ENCODE data around the gene SEC61A1.

The SEC61A1 gene

GRCh38 chr3:128051837-128052594 is at the start of gene SEC61A1:
SEC61A1 (plus strand) TSS chr3:128052437; CDS start chr3:128052553, 116 bp downstream.
- DNase-seq, result peak; percentile 62

- no peak for DNase-seq
These were observed 47.6 kb upstream of the SEC61A1 start for GRCh38 chr3:128004661-128005060.

- DNase-seq, result no peak
These were observed 45.9 kb upstream of the SEC61A1 start for GRCh38 chr3:128006061-128007032.

GRCh38 chr3:128007033-128007424 is 45.2 kb upstream of the SEC61A1 start:
- no peak for DNase-seq

DNA sequence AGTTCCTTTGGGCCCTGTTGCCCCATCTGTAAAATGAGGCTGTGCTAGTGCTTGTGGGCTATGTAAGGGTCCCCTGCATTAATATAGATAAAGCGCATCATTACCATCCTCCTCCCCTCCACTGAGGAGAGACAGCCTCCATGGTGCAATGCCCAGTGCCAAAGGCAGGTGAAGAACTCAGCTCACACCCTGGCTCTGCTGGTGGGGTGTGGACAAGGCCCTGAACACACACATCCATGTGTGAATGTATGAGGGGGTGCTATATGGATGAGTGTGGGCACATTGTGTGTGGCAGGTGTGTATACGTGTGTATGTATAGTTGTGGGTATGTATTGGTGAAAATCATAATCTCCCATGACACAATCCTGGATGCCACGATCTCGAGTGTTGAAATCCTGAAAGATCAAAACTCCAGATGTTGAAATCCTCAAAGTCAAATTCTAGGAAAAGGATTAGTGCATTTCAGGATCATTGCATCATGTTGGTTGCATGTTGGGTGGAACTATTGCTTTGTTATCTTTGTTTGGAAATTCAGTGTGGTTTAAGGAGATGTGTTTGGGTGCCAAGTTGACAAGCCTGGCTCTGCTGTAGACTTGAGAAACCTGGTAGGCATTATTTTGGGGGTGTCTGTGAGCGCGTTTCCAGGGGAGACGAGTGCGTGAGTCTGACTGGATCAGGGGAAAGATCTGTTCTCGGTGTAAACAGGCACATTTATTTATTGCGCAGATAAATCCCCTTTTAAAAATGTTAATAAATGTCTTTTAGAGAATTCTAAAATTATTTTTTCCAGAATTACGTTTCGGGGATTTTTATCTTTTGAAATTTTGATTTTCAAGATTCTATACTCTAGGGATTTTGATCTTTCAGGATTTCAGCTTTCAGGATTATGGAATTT is 42.0 kb upstream of the SEC61A1 start:
- DNase-seq, result no peak

DNA sequence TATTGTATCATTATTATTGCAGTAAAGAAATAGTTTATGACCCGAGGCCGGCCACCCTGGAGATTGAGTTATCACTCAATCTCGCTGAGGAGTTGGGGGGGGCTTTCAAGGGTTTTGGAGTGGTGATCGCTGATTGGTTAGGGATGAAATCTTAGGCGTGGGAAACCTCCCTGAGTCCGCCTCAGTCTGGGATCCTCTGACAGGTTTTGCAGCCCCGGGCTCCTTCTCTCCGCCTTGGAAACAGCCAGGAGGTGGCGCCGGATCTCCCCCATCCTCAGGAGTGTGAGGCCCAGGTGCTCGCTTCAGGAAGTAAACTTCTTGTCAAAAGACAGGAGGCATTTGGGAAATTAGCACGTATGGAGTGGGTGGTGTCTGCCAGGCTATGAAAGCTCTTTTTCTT is 41.1 kb upstream of the SEC61A1 start:
- DNase-seq, result peak; percentile 94

- DNase-seq, result no peak
These were observed 40.2 kb upstream of the SEC61A1 start for GRCh38 chr3:128012050-128012449.

DNA sequence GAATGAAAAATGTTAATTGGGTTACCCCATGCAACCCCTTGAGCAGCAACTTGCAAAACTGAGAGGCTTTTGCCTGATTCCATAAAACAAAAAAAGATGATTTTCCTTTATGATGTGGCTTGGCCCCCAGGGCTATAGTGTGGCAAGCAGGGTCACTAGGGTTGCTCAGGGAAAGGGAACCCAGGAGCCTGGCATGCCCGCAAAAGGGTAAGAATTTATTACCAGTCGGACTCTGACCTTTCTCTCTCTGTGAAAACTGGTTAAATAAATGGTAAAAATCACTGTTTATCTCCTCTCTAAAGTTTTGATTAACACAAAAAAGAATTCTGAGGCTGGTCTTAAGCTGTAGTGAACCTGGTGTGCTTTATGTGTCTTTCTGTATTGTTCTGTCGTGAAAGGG is 37.7 kb upstream of the SEC61A1 start:
- no peak for DNase-seq

DNA sequence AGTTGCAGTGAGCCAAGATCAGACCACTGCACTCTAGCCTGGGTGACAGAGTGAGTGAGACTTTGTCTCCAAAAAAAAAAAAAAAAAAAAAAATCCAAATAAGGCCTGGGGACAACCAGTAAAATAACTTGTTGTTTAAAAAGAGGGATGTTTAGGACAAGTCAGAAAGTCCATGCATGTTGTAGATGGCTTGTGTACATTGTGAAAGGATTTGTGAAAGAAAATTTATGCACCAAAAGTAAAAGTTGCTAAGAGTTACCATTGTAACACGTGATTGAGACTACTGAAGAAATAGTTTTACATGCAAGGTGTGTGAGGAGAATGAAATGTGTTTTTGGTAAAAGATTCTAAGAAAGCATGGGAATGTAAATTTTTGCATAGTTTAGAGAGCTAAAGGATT is 35.7 kb upstream of the SEC61A1 start:
- no peak for DNase-seq

- DNase-seq, result no peak
These were observed 30.4 kb upstream of the SEC61A1 start for GRCh38 chr3:128021768-128022372.

DNA sequence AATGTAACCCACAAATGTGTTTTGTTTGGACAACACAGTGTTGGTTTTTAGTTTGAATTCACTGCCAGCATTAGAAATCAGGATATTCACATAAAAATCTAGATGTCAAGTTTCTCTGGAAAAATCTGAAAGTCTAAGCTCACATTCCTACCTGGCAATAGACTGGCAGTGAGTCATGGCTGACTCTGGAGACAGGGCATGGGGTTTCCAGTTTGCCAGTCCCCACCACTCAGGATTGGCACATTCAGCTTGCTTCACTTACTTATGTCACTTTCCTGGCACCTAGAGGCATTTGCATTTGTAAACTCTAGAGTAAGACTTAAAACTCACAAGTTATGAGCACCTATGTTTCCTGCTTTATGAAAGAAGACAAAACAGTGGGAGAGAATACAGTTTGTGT is 19.1 kb upstream of the SEC61A1 start:
- no peak for DNase-seq

DNA sequence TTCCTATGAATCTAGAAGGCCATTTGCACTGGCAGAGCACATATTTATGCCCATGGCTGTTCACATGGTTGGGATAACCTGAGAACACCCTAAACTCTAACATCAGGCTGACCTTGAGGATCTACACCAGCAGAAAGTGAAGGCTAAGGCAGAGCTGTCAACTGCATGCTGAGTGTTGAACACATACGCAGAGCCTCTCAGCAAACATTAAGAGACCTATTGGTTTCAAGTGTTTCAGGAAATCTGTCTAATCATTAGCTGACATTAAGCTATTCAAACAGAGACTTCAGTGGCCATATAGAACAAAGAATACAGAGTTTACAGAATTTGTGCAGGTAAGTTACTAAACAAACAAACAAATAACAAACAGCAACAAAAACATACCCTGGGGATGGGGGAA is 16.1 kb upstream of the SEC61A1 start:
- DNase-seq, result no peak

DNA sequence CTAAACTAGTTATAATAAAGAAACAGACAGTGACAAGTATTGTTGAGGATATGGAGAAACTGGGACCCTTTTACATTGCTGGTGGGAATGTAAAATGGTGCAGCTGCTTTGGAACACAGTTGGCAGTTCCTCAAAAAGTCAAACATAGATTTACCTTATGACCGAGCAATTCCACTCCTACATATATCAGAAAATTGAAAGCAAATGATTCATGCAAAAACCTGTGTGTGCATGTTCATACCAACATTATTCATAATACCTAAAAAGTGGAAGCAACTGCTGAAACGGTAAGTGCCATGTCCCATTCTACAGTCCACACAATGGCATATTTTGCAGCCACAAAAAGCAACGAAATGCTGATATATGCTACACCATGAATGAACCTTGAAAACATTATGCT is 12.2 kb upstream of the SEC61A1 start:
- no peak for DNase-seq

- DNase-seq, result no peak
These were observed 11.6 kb upstream of the SEC61A1 start for GRCh38 chr3:128040660-128041059.

- no peak for DNase-seq
These were observed 10.9 kb upstream of the SEC61A1 start for GRCh38 chr3:128041344-128041743.

GRCh38 chr3:128050597-128050996 is 1.6 kb upstream of the SEC61A1 start:
- DNase-seq, result no peak

- no peak for DNase-seq
These were observed 789 bp upstream of the SEC61A1 start for GRCh38 chr3:128051459-128051836.

DNA sequence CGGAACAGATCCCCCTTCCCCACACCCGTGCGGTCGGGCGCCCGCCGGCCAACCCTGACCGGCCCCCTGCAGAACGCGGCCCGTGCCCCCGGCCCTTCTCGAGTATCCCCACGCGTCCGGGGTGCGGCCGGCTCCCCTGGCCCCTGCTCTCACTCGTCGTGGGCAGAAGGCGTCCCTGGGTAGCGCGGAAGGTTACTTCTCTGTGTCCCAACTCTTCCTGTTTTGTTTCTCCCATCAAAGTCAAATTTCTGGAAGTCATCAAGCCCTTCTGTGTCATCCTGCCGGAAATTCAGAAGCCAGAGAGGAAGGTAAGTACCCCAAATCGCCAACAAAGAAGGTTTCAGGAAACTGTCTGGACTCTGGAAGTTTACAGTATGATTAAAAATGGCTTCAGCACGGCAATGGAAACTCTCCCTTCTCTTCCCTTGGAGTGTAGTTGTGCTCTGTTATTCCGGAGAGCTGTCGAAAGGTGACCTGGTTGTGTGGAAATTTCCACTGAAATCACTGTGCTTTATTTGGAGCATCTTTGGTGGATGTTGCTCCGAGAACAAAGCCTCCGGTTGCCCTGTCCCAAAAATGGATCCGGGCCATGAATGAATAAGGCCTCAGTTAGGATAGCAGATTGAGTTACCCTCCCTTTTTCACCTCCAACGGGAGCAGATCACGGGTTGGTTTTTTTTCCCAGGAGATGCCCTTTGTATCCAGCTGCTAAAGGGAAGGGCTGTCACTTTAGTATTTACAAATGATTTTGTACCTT is 536 bp downstream of the SEC61A1 start:
- DNase-seq, result no peak

- DNase-seq, result no peak
These were observed 1.4 kb downstream of the SEC61A1 start for GRCh38 chr3:128053614-128054013.

GRCh38 chr3:128054367-128054766 is 2.1 kb downstream of the SEC61A1 start:
- no peak for DNase-seq

DNA sequence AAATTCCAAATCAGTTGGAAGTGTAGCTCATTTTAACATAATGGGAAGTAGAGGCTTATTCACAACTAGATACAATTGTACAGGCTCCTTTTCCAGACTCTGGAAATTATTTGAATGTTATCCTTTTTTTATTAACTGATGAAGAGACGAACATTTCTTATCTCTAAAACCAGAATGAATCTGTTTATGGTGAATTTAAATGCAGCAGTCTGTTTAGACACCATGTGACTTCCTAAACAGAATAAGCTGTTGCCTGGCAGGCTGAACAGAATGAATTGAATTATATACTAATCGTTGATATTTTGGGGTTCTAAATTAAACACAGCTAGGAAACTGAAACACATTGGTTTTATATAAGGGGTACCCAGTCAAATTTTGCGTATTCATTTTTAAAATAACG is 4.0 kb downstream of the SEC61A1 start:
- DNase-seq, result no peak

All from DMS79 treated with DMSO at 0.1 percent for 48 hours (cell line).